Measurements from ENCODE around the gene PON2.

Gene PON2

GRCh38 chr7:95357623-95358022 is 77.2 kb downstream of the PON2 start:
- peak; percentile 37 for TF ChIP-seq CTCF (IDR thresholded peaks at IDR 0.05; ENCODE audit: insufficient read depth, low read depth, low read length, missing control alignments)
- DNase-seq (ENCODE audit: low read depth): no peak
- no peak overlapping the region for H3K4me3 ChIP-seq (ENCODE audit: low read length)

Data from epithelial cell of esophagus (primary cell).